Activated T-helper 17 cell treated with anti-CD3 and anti-CD28 coated beads, Interleukin-2, amount 50 U/mL, for 72 hours (primary cell): ENCODE results near the gene PACS2. TPM values are rescaled to one million over a fixed set of nuclear protein-coding genes. Genes with fewer than 3 reads are reported as not detected.

ENCODE experiments used
- ATAC-seq: fragments of 150-1000 bp; cut with Tn5 transposase; replicated peaks from 2 replicates; pipeline ENCODE4 v1.10.0; 2021; ENCODE audit warnings: mild to moderate bottlenecking, moderate library complexity
- H3K27ac Mint-ChIP-seq: one replicate; pipeline ENCODE4 v1.8.0; 2022; ENCODE audit warnings: mixed read lengths
- H3K27me3 Mint-ChIP-seq: one replicate; pipeline ENCODE4 v1.8.0; 2022; ENCODE audit warnings: mixed read lengths
- H3K36me3 Mint-ChIP-seq: one replicate; pipeline ENCODE4 v1.8.0; 2022; ENCODE audit warnings: low read depth, mild to moderate bottlenecking, mixed read lengths
- H3K4me1 Mint-ChIP-seq: one replicate; pipeline ENCODE4 v1.8.0; 2022; ENCODE audit warnings: mixed read lengths
- H3K4me3 Mint-ChIP-seq: one replicate; pipeline ENCODE4 v1.8.0; 2022; ENCODE audit warnings: mild to moderate bottlenecking, mixed read lengths
- H3K9me3 Mint-ChIP-seq: one replicate; pipeline ENCODE4 v1.8.0; 2022; ENCODE audit warnings: mixed read lengths
- total RNA-seq, 2 donors: library from RNA; stranded (reverse); gene quantifications; one replicate each; pipeline ENCODE4 v1.2.3, GENCODE V29; 2022

PACS2 gene
- total RNA-seq, 2 donors from 2014 or later, result 26.4 to 30.0 TPM

- Mint-ChIP-seq H3K4me1 (no peaks in the 10 kb centered on the region), H3K27me3 (peaks cover 12% of the 10 kb centered on the region), H3K36me3 (no peaks in the 10 kb centered on the region), H3K9me3 (no peaks in the 10 kb centered on the region), H3K27ac (no peak overlapping the region), H3K4me3 (no peak overlapping the region)
- no peak for ATAC-seq
Measured at GRCh38 chr14:105410642-105411016, 96.1 kb downstream of the PACS2 start.

GRCh38 chr14:105411017-105411941, 96.7 kb downstream of the PACS2 start:
- no peak overlapping the region for H3K27ac Mint-ChIP-seq

GRCh38 chr14:105411985-105412770, 97.6 kb downstream of the PACS2 start:
- Mint-ChIP-seq H3K27ac (no peak overlapping the region), H3K4me3 (no peak overlapping the region), H3K27me3 (peaks cover 12% of the 10 kb centered on the region), H3K9me3 (no peaks in the 10 kb centered on the region), H3K36me3 (no peaks in the 10 kb centered on the region), H3K4me1 (no peaks in the 10 kb centered on the region)
- ATAC-seq, result no peak

More at GRCh38 chr14:105411017-105411941, 96.7 kb downstream of the PACS2 start:
- Mint-ChIP-seq H3K4me1 (no peaks in the 10 kb centered on the region), H3K27me3 (peaks cover 12% of the 10 kb centered on the region), H3K4me3 (no peak overlapping the region), H3K9me3 (no peaks in the 10 kb centered on the region), H3K36me3 (no peaks in the 10 kb centered on the region)
- peak; percentile 61 for ATAC-seq

GRCh38 chr14:105412771-105413543, 98.4 kb downstream of the PACS2 start:
- Mint-ChIP-seq H3K36me3 (no peaks in the 10 kb centered on the region), H3K4me3 (peak overlapping the region; percentile 9), H3K27ac (peak overlapping the region; percentile 42), H3K9me3 (no peaks in the 10 kb centered on the region), H3K4me1 (no peaks in the 10 kb centered on the region), H3K27me3 (peaks cover 12% of the 10 kb centered on the region)
- no peak for ATAC-seq

GRCh38 chr14:105413544-105413886, 99.0 kb downstream of the PACS2 start:
- Mint-ChIP-seq H3K27me3 (peaks cover 12% of the 10 kb centered on the region), H3K36me3 (no peaks in the 10 kb centered on the region), H3K27ac (no peak overlapping the region), H3K4me1 (peaks cover under 1% of the 10 kb centered on the region), H3K9me3 (no peaks in the 10 kb centered on the region), H3K4me3 (no peak overlapping the region)
- no peak for ATAC-seq

- Mint-ChIP-seq H3K4me1 (peaks cover 6% of the 10 kb centered on the region), H3K36me3 (no peaks in the 10 kb centered on the region), H3K27me3 (peaks cover 12% of the 10 kb centered on the region), H3K9me3 (no peaks in the 10 kb centered on the region), H3K4me3 (peak overlapping the region; percentile 50), H3K27ac (no peak overlapping the region)
- ATAC-seq, result peak; percentile 73
Measured at GRCh38 chr14:105414456-105415371, 100.2 kb downstream of the PACS2 start.

- ATAC-seq, result no peak
- no peaks in the 10 kb centered on the region for H3K9me3 Mint-ChIP-seq
- peaks cover 12% of the 10 kb centered on the region for H3K27me3 Mint-ChIP-seq
Measured at GRCh38 chr14:105415481-105416428, 101.2 kb downstream of the PACS2 start.

GRCh38 chr14:105416671-105417070, 102.1 kb downstream of the PACS2 start:
- Mint-ChIP-seq H3K27me3 (peaks cover 12% of the 10 kb centered on the region), H3K27ac (no peak overlapping the region), H3K4me3 (peak overlapping the region; percentile 2), H3K36me3 (peaks cover 10% of the 10 kb centered on the region), H3K9me3 (no peaks in the 10 kb centered on the region), H3K4me1 (peaks cover 6% of the 10 kb centered on the region)
- no peak for ATAC-seq

More at GRCh38 chr14:105415481-105416428, 101.2 kb downstream of the PACS2 start:
- Mint-ChIP-seq H3K36me3 (peaks cover 3% of the 10 kb centered on the region), H3K4me1 (peaks cover 6% of the 10 kb centered on the region), H3K27ac (no peak overlapping the region), H3K4me3 (peak overlapping the region; percentile 50)

GRCh38 chr14:105417690-105418121, 103.2 kb downstream of the PACS2 start:
- Mint-ChIP-seq H3K4me3 (no peak overlapping the region), H3K27me3 (peaks cover 11% of the 10 kb centered on the region), H3K9me3 (no peaks in the 10 kb centered on the region), H3K27ac (no peak overlapping the region), H3K4me1 (peaks cover 16% of the 10 kb centered on the region), H3K36me3 (peaks cover 21% of the 10 kb centered on the region)
- ATAC-seq, result no peak

GRCh38 chr14:105418269-105419194, 104.0 kb downstream of the PACS2 start:
- peaks cover 2% of the 10 kb centered on the region for H3K27me3 Mint-ChIP-seq
- H3K4me3 Mint-ChIP-seq, result peak overlapping the region; percentile 59
- peak overlapping the region; percentile 61 for H3K27ac Mint-ChIP-seq
- peaks cover 16% of the 10 kb centered on the region for H3K4me1 Mint-ChIP-seq
- ATAC-seq, result no peak
- H3K9me3 Mint-ChIP-seq, result no peaks in the 10 kb centered on the region
- H3K36me3 Mint-ChIP-seq, result peaks cover 25% of the 10 kb centered on the region

GRCh38 chr14:105419195-105420091, 104.9 kb downstream of the PACS2 start, which contains the start of gene MTA1:
MTA1 (plus strand) TSS chr14:105419827; CDS start chr14:105420036, 209 bp downstream.
- no peaks in the 10 kb centered on the region for H3K27me3 Mint-ChIP-seq
- no peaks in the 10 kb centered on the region for H3K9me3 Mint-ChIP-seq
- ATAC-seq, result peak; percentile 85
- peak within 1 kb of the TSS; percentile 89 for H3K27ac Mint-ChIP-seq
- peaks cover 29% of the 10 kb centered on the region for H3K36me3 Mint-ChIP-seq
- H3K4me1 Mint-ChIP-seq, result peaks cover 16% of the 10 kb centered on the region
- peak within 1 kb of the TSS; percentile 85 for H3K4me3 Mint-ChIP-seq
